GM18870 (cell line): Measurements from ENCODE around the gene TUBGCP6.

ENCODE experiments used
- ATAC-seq: cut with Tn5 transposase; IDR thresholded peaks from one replicate; pipeline ENCODE4 v1.9.1; 2021; ENCODE audit warnings: moderate library complexity; ENCODE audit not compliant: unreplicated experiment

The TUBGCP6 gene

GRCh38 chr22:50244420-50245213, at the start of gene TUBGCP6:
TSS of gene TUBGCP6 (minus strand) at chr22:50245023. CDS start at chr22:50244459, 564 bp downstream.
- ATAC-seq, result no peak

DNA sequence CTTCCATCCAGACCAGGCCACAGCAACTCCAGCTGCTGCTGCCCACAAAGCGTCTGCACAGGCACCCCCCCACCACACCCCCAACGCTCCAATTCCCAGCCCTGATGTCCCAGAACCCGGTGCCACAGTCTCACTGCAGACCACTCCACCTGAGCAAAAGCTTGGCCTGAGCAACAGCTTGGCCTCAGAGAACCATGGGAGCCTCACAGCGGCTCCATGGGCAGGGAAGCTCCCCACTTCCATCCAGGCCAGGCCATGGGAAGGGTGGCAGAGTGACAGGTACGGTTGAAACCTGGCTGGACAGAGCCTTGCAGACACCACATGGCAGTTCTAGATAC, 49.5 kb upstream of the TUBGCP6 start:
- no peak for ATAC-seq

GRCh38 chr22:50293441-50294318, 48.9 kb upstream of the TUBGCP6 start:
- ATAC-seq, result no peak

GRCh38 chr22:50292643-50293440, 48.0 kb upstream of the TUBGCP6 start:
- no peak for ATAC-seq

DNA sequence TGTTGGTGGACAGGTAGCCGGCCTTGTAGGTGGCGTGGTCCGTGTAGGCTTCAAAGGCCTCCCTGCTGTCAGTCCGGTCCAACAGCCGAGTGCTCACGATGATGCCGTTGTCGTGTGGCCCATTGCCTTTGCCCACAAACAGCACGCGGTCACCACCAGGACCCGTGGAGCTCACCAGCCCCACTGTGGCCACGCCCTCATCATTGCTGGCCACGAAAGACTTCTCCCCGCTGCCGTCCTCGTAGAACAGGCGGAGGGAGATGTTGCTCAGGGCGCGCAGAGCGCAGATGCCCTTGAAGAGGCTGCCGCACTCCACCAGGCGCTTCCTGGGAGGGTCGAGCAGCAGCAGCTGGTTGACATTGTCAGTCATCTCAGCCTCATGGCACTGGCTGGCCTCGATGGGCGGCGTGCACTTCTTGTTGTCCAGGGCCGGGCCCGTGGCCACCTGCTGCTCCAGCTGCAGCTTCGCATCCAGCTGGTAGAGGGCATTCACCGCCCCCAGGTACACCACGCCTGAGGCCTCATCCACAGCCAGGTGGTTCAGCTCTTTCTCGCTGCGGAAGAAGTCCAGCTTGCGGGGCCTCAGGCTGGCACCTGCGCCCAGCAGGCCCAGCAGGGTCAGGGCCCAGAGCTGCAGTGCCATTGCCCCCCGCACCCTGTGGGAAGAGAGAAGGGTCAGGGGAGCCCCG, 45.3 kb upstream of the TUBGCP6 start:
- ATAC-seq, result no peak

GRCh38 chr22:50289151-50289941, 44.5 kb upstream of the TUBGCP6 start:
- ATAC-seq, result no peak

- ATAC-seq, result no peak
Measured at GRCh38 chr22:50287731-50288130, 42.9 kb upstream of the TUBGCP6 start.

DNA sequence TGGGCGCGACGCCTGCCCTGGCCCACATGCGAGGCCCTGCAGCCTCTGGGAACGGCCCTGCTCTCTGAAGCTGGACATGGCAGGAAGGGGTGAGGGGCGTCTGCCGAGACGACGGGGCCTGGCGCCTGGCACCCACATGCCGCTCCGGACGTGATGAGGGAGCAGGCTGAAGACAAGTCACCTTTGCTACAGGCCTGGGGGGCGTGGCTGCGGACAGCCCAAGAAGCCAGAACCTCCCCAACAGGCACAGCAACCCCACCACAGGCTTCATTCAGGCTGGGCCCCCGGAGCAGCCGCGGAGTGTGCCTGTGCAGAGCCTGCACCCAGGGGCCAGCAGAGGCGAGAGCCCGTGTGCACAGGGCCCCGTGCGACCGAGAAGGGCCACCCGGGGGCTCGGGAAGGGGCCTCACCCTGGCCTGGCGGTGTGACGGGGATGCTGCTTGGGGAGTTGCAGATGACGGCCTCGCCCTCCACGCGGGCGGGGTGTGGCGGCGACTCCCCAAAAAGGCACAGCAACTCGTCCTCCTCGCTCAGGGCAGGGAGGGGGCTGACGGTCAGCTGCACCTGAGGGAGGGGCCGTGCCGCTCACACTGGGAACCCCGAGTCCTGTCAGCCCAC, 42.0 kb upstream of the TUBGCP6 start:
- ATAC-seq, result no peak

GRCh38 chr22:50286275-50286674, 41.5 kb upstream of the TUBGCP6 start:
- ATAC-seq, result no peak

DNA sequence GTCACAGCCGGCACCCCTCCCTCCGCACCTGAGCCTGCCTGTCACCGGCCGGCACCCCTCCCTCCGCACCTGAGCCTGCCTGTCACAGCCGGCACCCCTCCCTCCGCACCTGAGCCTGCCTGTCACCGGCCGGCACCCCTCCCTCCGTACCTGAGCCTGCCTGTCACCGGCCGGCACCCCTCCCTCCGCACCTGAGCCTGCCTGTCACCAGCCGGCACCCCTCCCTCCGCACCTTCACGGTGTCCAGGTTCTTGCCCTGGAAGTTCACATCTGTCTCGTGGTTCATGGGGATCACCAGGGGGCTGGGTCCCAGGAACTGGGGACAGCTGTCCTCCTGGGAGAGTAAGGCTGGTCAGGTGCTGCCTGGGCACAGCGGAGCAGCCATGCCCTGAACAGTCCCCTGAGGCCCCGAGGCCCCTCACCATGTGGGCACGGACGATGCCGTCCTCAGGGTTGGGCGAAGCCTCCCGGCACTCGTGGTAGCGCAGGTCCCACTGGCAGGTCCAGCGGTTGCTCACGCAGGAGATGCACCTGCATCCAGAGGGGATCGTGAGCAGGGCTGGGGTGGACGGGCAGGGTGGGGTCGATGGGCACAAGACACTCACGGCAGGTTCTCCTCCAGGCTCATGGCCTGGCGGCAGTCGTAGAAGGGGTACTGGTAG, 40.9 kb upstream of the TUBGCP6 start:
- ATAC-seq, result no peak

DNA sequence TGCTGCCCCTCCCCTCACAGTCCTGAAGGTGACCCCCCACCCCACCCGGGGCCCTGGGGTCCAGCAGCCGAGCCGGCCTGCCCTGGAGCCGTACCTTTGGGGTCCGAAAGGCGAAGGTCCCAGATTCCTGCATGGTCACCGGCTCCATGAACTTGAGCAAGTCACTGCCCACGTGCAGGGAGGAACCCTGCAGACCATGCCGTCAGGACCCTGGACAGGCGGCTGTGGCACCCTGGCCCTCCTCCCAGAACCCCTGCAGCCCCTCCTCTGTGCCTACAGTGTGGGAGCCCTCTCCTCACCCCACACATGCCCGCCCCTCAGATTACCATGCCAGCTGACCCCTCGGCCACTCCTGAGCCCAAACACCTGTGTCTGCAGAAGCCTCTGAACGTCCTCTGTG, 39.7 kb upstream of the TUBGCP6 start:
- no peak for ATAC-seq

- ATAC-seq, result no peak
Measured at GRCh38 chr22:50283821-50284220, 39.0 kb upstream of the TUBGCP6 start.

GRCh38 chr22:50282361-50283155, 37.7 kb upstream of the TUBGCP6 start:
- no peak for ATAC-seq

DNA sequence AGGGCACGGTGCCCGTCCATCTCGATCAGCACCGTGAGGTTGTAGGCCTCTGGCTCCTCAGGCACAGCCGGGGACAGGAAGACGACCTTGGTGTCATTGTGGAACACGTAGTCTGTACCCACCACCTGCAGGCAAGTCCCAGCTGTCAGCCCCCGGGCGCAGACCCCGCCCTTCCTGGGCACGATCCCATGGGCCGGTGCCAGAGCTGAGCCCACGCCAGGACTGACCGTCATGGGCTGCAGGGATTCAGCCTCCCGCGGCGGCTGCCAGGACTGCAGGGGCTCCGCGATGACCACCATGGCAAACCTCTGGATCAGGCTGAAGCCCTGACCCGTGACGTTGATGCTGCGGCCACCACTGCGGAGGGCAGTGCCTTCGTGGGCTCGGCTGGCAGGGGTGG, 37.1 kb upstream of the TUBGCP6 start:
- ATAC-seq, result no peak

- no peak for ATAC-seq
Measured at GRCh38 chr22:50281384-50281760, 36.5 kb upstream of the TUBGCP6 start.

DNA sequence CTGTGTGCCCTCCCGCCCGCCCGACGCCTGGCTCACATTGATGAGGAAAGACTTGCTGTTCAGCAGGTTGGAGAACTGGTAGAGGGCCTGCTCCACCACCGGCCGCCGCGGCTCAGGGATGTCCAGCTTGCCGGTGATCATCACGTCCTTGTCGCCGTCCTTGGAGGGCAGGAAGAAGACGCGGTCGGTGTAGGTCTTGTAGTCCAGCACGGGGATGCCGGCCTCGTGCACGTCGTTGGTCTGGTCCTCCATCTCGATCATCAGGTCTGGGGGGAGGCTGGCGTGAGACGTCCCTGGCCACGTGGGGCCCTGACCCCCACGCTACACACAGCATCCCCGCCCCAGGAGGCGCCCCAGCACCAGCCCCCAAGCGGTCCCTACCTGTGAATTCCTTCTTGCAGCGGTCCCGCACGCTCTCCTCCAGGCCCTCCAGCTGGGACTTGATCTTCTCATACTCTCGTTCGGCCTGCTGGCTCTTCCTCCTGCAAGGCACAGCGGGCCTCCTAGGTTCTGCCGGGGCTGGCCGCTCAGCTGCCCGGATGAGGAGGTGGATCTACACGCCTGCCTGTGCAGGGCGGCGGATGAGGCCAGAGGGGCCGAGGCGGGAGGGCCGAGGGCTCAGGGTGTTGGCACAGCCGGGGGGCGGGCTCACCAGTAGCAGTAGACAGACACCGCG, 36.0 kb upstream of the TUBGCP6 start:
- ATAC-seq, result no peak

DNA sequence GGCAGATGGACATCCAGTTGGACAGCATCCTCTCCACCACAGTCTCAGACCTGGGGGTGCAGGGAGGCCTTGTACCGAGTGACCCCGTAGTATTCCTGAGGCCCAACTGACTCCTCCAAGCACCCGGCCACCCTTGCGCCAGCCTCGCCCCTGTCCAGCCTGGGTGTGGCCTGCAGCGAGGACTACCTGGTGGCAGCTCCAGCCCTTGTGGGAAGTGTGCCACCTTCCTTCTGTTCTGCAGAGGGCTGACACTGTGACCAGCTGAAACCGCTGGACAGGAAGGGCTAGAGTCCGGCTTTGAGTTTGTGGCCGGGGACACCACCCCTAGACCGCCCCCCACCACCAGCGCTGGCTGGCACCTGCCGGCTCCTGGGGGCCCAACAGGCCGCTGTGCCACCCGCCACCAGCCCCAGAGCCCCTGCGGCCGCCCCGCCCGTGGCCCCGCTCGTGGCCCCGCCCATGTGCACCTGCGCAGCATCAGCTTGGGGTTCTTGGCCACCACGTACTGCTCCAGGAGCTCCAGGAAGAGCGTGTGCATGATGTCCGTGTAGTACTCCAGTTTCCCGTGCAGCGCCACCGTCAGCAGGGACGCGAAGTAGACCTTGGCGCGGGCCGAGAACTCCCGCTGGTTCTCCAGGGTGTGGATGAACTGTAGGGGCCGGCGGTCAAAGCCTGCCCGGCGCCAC, 35.3 kb upstream of the TUBGCP6 start:
- ATAC-seq, result no peak
